Mucosa of stomach (tissue), 1 donor: ENCODE measurements around the gene ZNF101.
"Not testable (repeated sequence)": the region's sequence is repeated elsewhere in the genome, so short reads cannot be mapped to it uniquely, and the experiment has no call there.

Experiments used
- H3K27me3 ChIP-seq: one replicate; pipeline ENCODE4 v1.7.0; 2013; ENCODE audit warnings: mild to moderate bottlenecking, low read length; ENCODE audit not compliant: control insufficient read depth, insufficient read depth
- H3K36me3 ChIP-seq: one replicate; pipeline ENCODE4 v1.7.0; 2013; ENCODE audit warnings: low read length; ENCODE audit not compliant: control insufficient read depth, insufficient read depth
- H3K4me1 ChIP-seq: one replicate; pipeline ENCODE4 v1.7.0; 2013; ENCODE audit warnings: mild to moderate bottlenecking, low read length; ENCODE audit not compliant: control insufficient read depth, insufficient read depth
- H3K4me3 ChIP-seq: one replicate; pipeline ENCODE4 v1.7.0; 2013; ENCODE audit warnings: low read length
- H3K9ac ChIP-seq: one replicate; pipeline ENCODE4 v1.7.0; 2013; ENCODE audit warnings: mild to moderate bottlenecking, low read length, moderate library complexity
- H3K9me3 ChIP-seq: one replicate; pipeline ENCODE4 v1.7.0; 2013; ENCODE audit warnings: mild to moderate bottlenecking, low read length, moderate library complexity; ENCODE audit not compliant: control insufficient read depth
- donor health status: Pancreatic carcinoma.

The ZNF101 gene

GRCh38 chr19:19656451-19657396, 11.9 kb upstream of the ZNF101 start:
- Histone ChIP-seq H3K4me1 (peaks cover 4% of the 10 kb centered on the region), H3K9me3 (no peaks in the 10 kb centered on the region), H3K27me3 (no peaks in the 10 kb centered on the region), H3K9ac (no peak overlapping the region), H3K4me3 (no peak overlapping the region), H3K36me3 (peaks cover 37% of the 10 kb centered on the region)

GRCh38 chr19:19657397-19657783, 11.2 kb upstream of the ZNF101 start:
- Histone ChIP-seq H3K4me1 (peaks cover 9% of the 10 kb centered on the region), H3K4me3 (no peak overlapping the region), H3K9me3 (no peaks in the 10 kb centered on the region), H3K36me3 (peaks cover 36% of the 10 kb centered on the region), H3K9ac (no peak overlapping the region), H3K27me3 (no peaks in the 10 kb centered on the region)

DNA sequence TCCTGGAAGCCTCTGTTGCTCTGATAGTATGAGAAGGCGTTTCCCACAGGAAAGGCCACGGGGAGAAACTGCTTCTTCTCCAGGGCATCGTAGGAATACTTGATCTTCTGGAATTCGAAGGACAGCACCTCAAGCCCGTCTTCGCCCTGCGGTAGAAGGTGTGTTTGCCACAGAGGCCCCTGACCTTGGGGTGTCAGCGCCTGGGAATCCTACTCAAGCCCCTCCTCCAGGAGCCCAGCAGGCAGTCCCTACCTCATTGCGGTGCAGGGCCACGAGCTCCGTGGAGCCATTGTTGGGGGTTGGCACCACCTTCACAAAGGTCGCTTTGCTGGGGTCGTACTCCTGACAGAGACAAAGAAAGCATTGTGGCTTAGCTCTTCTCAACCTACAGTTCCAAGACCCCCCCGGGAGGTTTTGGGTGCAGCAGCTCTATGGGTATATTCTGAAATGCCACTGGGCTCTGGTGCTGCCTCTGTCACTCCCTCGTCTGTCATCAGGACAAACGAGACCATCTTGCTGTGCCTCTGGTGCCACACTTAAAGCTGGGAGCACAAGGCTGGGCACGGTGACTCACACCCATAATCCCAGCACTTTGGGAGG, 8.9 kb upstream of the ZNF101 start:
- Histone ChIP-seq H3K9ac (no peak overlapping the region), H3K27me3 (no peaks in the 10 kb centered on the region), H3K9me3 (no peaks in the 10 kb centered on the region), H3K4me1 (peaks cover 15% of the 10 kb centered on the region), H3K36me3 (peaks cover 23% of the 10 kb centered on the region), H3K4me3 (no peak overlapping the region)

GRCh38 chr19:19661141-19661674, 7.4 kb upstream of the ZNF101 start:
- H3K9me3 ChIP-seq: no peaks in the 10 kb centered on the region
- H3K27me3 ChIP-seq: no peaks in the 10 kb centered on the region
- H3K4me1 ChIP-seq: peaks cover 15% of the 10 kb centered on the region
- H3K9ac ChIP-seq: no peak overlapping the region
- H3K4me3 ChIP-seq: no peak overlapping the region
- peaks cover 14% of the 10 kb centered on the region for H3K36me3 ChIP-seq

- Histone ChIP-seq H3K36me3 (peaks cover 8% of the 10 kb centered on the region), H3K4me1 (peaks cover 15% of the 10 kb centered on the region), H3K27me3 (no peaks in the 10 kb centered on the region), H3K9me3 (no peaks in the 10 kb centered on the region), H3K9ac (no peak overlapping the region), H3K4me3 (no peak overlapping the region)
These were observed 6.9 kb upstream of the ZNF101 start for GRCh38 chr19:19661675-19662251.

GRCh38 chr19:19662344-19662743, 6.3 kb upstream of the ZNF101 start:
- H3K4me3 ChIP-seq: no peak overlapping the region
- peaks cover 3% of the 10 kb centered on the region for H3K36me3 ChIP-seq
- no peaks in the 10 kb centered on the region for H3K27me3 ChIP-seq
- peaks cover 15% of the 10 kb centered on the region for H3K4me1 ChIP-seq
- no peaks in the 10 kb centered on the region for H3K9me3 ChIP-seq
- H3K9ac ChIP-seq: no peak overlapping the region

GRCh38 chr19:19662871-19663255, 5.8 kb upstream of the ZNF101 start:
- H3K27me3 ChIP-seq: no peaks in the 10 kb centered on the region
- peak overlapping the region; percentile 81 for H3K9ac ChIP-seq
- H3K36me3 ChIP-seq: no peaks in the 10 kb centered on the region
- H3K4me1 ChIP-seq: peaks cover 15% of the 10 kb centered on the region
- H3K4me3 ChIP-seq: peak overlapping the region; percentile 53
- H3K9me3 ChIP-seq: no peaks in the 10 kb centered on the region

- no peaks in the 10 kb centered on the region for H3K9me3 ChIP-seq
- peaks cover 19% of the 10 kb centered on the region for H3K4me1 ChIP-seq
- no peaks in the 10 kb centered on the region for H3K36me3 ChIP-seq
- no peaks in the 10 kb centered on the region for H3K27me3 ChIP-seq
- peak within 1 kb of the TSS; percentile 53 for H3K4me3 ChIP-seq
- peak within 1 kb of the TSS; percentile 81 for H3K9ac ChIP-seq
These were observed 5.2 kb upstream of the ZNF101 start, which contains the start of gene ATP13A1 for GRCh38 chr19:19663256-19664120. ATP13A1 (minus strand) TSS chr19:19663676; CDS start chr19:19663666, 10 bp downstream.

DNA sequence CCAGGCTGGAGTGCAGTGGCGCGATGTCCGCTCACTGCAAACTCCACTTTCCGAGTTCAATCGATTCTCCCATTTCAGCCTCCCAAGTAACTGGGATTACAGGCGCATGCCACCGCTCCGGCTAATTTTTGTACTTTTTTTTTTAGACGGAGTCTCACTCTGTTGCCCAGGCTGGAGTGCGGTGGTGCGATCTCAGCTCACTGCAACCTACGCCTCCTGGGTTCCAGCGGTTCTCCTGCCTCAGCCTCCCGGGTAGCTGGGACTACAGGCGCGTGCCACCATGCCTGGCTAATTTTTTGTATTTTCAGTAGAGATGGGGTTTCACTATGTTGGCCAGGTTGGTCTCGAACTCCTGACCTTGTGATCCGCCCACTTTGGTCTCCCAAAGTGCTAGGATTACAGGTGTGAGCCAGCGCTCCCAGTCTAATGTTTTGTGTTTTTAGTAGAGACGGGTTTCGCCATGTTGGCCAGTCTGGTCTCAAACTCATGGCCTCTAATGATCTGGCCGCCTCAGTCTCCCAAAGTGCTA, 3.2 kb upstream of the ZNF101 start:
- H3K27me3 ChIP-seq, H3K9ac ChIP-seq, H3K36me3 ChIP-seq, H3K4me3 ChIP-seq, H3K9me3 ChIP-seq: not testable (repeated sequence)
- peaks cover 25% of the 10 kb centered on the region for H3K4me1 ChIP-seq

GRCh38 chr19:19670070-19670551, 1.5 kb downstream of the ZNF101 start:
- H3K9ac ChIP-seq: peak overlapping the region; percentile 94
- no peaks in the 10 kb centered on the region for H3K27me3 ChIP-seq
- no peaks in the 10 kb centered on the region for H3K36me3 ChIP-seq
- H3K9me3 ChIP-seq: no peaks in the 10 kb centered on the region
- H3K4me3 ChIP-seq: peak overlapping the region; percentile 80
- peaks cover 10% of the 10 kb centered on the region for H3K4me1 ChIP-seq

GRCh38 chr19:19672816-19673215, 4.2 kb downstream of the ZNF101 start:
- Histone ChIP-seq H3K4me3 (no peak overlapping the region), H3K36me3 (no peaks in the 10 kb centered on the region), H3K4me1 (peaks cover 10% of the 10 kb centered on the region), H3K27me3 (no peaks in the 10 kb centered on the region), H3K9me3 (no peaks in the 10 kb centered on the region), H3K9ac (no peak overlapping the region)
